HepG2 (cell line): ENCODE results near the gene PASK.

Experiments
- CTCF ChIP-seq: sonication (generic); formaldehyde crosslinking; IDR thresholded peaks from 2 replicates; pipeline ENCODE4 v1.5.0; 2020; ENCODE audit warnings: mild to moderate bottlenecking, missing genetic modification reagents, moderate library complexity
- HMGA1 ChIP-seq: sonication (generic); formaldehyde crosslinking; conservative IDR thresholded peaks from 2 replicates; pipeline ENCODE4 v1.4.0; 2020; ENCODE audit warnings: missing genetic modification reagents
- MED8 ChIP-seq: sonication (generic); formaldehyde crosslinking; IDR thresholded peaks from 2 replicates; pipeline ENCODE4 v1.8.1; 2023; ENCODE audit warnings: mild to moderate bottlenecking, missing genetic modification reagents; ENCODE audit not compliant: insufficient replicate concordance
- SMC3 ChIP-seq: IDR thresholded peaks from 2 replicates; pipeline ENCODE4 v1.6.1; 2011; ENCODE audit warnings: low read length, improper control_type of control experiment
- TOE1 ChIP-seq: sonication (generic); formaldehyde crosslinking; IDR thresholded peaks from 2 replicates; pipeline ENCODE4 v1.4.0; 2020; ENCODE audit warnings: mild to moderate bottlenecking, missing genetic modification reagents
- ZNF3 ChIP-seq: IDR thresholded peaks from 2 replicates; pipeline ENCODE4 v1.7.0; 2017; ENCODE audit warnings: inconsistent platforms
- ZNF792 ChIP-seq: IDR thresholded peaks from 2 replicates; pipeline ENCODE4 v1.6.1; 2016

- no peak for TF ChIP-seq HMGA1
- no peak for TF ChIP-seq ZNF792 (CRISPR knock-in tag)
- no peak for TF ChIP-seq SMC3
- TF ChIP-seq TOE1 (CRISPR knock-in tag) = no peak
- TF ChIP-seq ZNF3 = no peak
- no peak for TF ChIP-seq CTCF (CRISPR knock-in tag)
- no peak for TF ChIP-seq MED8 (CRISPR knock-in tag)
These were observed 19.0 kb downstream of the PASK start for GRCh38 chr2:241130316-241130715.
